Stimulated activated CD8-positive, alpha-beta memory T cell treated with anti-CD3 and anti-CD28 coated beads, Interleukin-15, amount 100 ng/mL, for 1 hour (primary cell): Measurements from ENCODE around the gene MBNL2.

ENCODE experiments used
- DNase-seq: peaks from one replicate; pipeline ENCODE4 v3.0.0-alpha.2; 2020; ENCODE audit warnings: low read depth

The MBNL2 gene

DNA sequence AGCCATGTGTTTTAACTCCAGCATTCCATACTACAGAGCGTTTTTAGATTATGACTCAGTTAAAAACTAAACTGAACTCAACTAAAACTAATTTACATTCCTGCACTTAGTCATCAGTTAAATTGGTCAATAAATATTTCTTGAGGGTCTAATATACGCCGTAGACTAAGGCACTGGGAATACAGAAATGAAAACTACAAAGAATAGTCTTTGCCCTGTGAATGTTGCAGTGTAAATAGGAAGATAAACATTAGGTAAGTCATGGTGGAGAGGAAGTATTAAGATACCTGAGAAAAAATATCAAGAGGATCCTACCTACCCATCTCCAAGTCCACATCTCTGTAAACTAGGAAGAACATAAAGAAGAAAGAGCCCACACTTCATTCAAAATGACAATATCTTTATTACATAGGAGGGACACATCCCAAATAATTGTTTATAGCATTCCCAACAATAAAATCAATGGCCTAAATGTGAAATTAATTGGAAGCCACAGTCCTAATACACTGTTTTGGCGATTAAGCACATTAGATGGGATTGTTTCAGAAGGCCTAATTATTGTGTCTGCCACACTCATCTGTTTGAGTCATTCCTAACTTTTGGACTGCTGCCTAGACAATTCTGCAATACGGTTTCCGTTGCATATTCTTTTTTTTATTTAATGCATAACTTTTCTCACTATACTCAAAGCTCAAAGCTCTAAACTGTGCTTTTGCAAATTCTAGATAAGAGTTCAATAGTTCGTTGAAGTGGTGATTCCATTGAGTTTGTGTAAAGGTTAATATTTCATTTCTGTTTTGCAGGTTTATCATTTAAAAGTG lies 52.9 kb downstream of the MBNL2 start:
- DNase-seq: no peak

- DNase-seq: no peak
These were observed 53.8 kb downstream of the MBNL2 start for GRCh38 chr13:97275776-97276501.

GRCh38 chr13:97276862-97277269 lies 54.7 kb downstream of the MBNL2 start:
- DNase-seq: no peak

DNA sequence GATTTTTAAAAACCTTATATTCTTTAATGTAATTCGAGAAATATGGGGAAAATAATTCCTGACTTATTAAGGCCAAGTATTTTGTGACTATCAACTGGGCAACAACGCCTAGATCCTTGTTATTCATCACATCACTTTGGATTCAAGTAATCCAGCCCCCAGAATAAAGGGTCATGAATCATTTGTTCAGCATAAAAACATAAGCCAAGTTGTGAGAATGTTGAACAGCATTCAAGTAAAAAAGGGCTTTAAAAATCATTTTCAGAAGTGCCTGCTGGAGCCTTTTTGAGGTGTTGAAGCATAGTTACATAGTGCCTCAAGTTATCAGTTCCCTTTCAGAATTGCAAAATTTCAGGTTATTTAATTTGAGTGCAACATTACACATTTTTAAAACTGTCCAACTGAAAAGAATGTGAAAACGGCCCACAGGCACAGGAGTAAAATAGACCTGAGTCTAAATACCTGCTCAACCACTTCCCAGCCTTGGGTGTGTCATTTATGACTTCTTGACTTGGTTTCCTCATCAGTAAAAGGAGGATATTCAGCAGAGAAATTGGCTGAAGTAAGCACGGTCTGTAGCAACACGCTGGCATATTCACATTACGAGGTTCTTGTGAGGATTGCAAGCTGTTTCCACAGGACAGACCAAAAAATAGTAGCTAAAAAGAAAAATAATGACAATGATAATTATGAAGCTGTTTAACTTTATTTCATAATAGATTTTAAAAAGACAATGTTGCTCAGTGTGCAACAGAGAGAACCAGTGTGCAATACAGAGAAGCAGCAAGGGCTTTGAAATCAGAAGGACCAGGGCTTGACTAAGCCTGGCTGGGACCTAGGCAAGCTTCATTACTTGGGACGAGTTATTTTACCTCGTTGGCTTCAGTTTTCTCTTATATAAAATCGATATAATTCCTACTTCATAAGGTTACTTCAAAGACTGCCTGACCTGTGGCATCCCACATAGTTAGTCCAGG lies 56.6 kb downstream of the MBNL2 start:
- no peak for DNase-seq

- no peak for DNase-seq
These were observed 57.8 kb downstream of the MBNL2 start for GRCh38 chr13:97279913-97280312.

GRCh38 chr13:97280478-97280877 lies 58.3 kb downstream of the MBNL2 start:
- no peak for DNase-seq

- no peak for DNase-seq
These were observed 58.9 kb downstream of the MBNL2 start for GRCh38 chr13:97281028-97281427.

GRCh38 chr13:97282705-97283104 lies 60.6 kb downstream of the MBNL2 start:
- no peak for DNase-seq

GRCh38 chr13:97283888-97284287 lies 61.8 kb downstream of the MBNL2 start:
- no peak for DNase-seq

DNA sequence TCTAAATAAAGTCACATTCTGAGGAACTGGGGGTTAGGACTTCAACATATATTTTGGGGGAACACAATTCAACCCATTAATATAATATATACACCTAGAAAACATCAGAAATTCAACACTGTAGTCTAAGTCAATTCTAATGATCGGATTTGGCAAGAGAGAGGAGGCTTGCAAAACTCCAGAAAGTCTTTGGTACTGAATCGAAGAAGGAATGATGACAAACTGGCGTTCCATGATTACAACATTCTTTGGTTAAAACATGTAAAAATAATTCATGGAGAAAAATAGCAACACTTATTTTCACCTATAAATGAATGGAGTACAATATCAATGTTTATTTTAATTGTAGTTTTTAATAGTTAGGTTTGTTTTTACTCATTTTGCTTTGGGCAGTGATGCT lies 62.4 kb downstream of the MBNL2 start:
- no peak for DNase-seq

DNA sequence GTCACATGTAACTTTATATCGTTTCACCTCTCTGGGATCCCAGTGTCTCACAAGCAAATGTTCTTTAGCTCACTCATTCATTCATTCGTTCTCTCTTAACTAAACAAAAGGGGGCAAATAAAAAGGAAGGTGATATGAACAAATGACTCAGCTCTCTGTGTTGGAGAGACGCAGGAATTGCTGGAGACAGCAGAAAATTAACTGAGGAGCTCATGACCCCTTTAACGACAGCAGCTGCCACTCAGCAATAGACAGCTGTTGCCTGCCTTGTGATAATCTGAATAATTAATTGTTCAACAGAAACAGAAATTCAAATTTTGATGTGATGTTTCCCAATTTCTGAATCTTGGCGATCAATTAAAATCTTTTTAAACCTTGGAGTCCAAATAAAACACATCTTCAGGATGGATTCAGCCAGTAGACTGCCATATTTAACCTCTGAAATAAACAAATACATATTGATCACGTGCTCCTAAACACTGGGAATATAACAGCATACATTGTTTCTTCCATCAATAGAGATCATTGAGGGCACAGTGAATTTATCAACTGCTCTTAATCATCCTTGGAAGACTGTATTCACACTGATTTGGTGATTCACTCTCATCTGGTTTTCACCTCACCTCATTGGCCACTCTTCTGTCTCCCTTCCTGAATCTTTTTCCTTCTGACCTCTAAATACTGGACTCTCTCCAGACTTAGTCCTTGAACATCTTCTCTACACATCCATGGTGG lies 63.3 kb downstream of the MBNL2 start:
- DNase-seq: no peak

DNA sequence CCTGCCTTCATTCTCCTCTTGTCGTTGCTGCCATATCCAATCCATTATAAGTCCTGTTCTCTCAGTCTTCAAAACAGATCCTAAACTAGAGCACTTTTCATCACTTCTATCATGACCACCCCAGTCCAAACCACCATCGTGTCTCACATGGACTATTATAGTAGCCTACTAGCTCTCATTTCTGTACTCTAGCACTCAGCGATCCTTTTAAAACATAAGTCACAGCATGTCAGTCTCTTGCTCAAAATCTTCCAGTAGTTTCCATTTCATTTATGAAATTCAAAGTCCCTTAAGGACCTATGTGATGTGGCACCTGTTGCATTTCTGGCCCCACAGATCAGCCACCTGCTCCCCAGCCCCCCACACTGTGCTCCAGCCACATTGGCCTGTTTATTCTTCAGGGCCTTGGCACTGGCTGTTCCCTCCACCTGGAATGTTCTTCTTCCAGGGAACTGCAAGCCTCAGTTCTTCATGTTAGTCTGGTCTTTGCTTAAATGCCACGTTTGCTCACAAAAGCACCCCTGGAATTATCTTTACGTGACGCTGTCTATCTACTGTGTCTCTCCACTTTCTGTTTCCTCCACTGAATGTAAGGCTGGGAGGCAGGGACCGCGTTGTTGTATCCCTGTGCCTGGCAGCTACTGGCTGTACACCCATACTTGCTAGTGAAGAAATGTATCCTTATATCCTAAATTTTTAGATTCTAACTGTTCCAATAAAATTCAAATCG lies 64.3 kb downstream of the MBNL2 start:
- no peak for DNase-seq

DNA sequence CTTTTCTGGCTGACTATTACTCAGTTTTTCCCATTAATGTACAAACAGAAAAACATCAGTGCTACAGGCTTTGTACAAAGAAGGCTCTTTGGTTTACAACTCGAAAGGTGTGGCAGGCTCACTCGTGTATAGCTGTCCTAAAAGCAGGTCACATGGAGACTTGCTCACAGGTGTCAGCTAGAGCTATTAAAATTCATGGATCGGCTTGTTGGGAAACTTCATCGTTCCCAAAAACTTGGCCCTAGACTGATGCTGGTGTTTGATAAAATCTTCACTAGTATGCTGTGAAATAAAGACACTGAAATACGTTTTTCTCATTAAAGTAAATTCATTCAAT lies 64.9 kb downstream of the MBNL2 start:
- no peak for DNase-seq

- no peak for DNase-seq
These were observed 66.4 kb downstream of the MBNL2 start for GRCh38 chr13:97288486-97288900.

- no peak for DNase-seq
These were observed 67.6 kb downstream of the MBNL2 start for GRCh38 chr13:97289514-97290298.

GRCh38 chr13:97295283-97296182 lies 73.4 kb downstream of the MBNL2 start:
- DNase-seq: no peak

DNA sequence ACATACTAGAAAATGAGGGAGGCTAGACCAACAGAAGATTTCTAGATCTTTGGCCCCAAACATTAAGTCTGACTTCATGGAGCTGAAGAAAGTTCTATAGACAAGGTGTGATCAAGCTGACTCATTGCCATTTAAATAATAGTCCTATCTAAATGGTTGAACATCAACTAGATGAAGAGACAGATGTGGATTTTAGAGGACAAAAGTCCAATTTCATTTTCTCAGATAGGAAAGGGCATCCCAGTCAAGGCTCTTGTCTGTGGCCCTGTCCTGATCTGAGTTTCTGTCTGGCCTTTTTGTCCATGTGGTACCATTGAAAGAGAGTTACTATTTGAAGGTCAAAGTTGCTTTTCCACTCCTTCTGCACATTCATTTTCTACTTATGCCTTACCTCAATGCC lies 74.6 kb downstream of the MBNL2 start:
- no peak for DNase-seq

GRCh38 chr13:97298816-97299215 lies 76.7 kb downstream of the MBNL2 start:
- DNase-seq: no peak

DNA sequence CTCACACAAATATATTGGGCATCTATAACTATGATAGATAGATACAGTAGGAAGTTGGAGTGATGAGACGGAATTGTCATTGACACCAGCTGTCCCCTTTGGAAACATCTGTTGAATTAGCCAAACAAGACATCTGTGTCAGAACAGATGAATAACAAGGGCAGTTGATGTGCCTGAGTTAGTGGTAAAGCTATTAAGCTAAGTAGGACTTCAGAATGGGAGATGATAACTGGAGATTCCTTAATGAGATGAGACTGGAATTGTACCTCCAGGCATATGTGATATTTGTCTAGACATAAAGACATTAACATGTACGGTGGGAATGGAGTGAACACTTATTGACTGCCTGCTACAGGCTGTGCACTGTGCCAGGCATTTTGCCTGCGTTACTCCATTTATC lies 78.7 kb downstream of the MBNL2 start:
- no peak for DNase-seq
